WERI-Rb-1 (cell line): ENCODE measurements around the gene ANKRD13C.
A peak's percentile ranks its signal among the peaks of the same experiment; 100 is the strongest.
"Not testable (repeated sequence)": the region's sequence is repeated elsewhere in the genome, so short reads cannot be mapped to it uniquely, and the experiment has no call there.

Experiments
- DNase-seq: peaks from one replicate; pipeline ENCODE4 v3.0.0-alpha.2; 2020
- H3K27ac ChIP-seq: fragments of 250-450 bp; sonication (Bioruptor Pico); 2 replicates; pipeline ENCODE4 v1.5.1; 2020; ENCODE audit warnings: mild to moderate bottlenecking, moderate library complexity
- H3K27me3 ChIP-seq: fragments of 250-450 bp; sonication (Bioruptor Pico); 2 replicates; pipeline ENCODE4 v1.5.1; 2021; ENCODE audit warnings: mild to moderate bottlenecking, low read depth, moderate library complexity; ENCODE audit not compliant: insufficient read depth, severe bottlenecking
- H3K36me3 ChIP-seq: fragments of 250-450 bp; sonication (Bioruptor Pico); 2 replicates; pipeline ENCODE4 v1.5.1; 2020; ENCODE audit warnings: mild to moderate bottlenecking, moderate library complexity
- H3K4me3 ChIP-seq: 2 replicates; pipeline ENCODE4 v1.5.1; 2011; ENCODE audit warnings: low read depth, mild to moderate bottlenecking, control low read depth, low read length
- H3K9me3 ChIP-seq: fragments of 250-450 bp; sonication (Bioruptor Pico); 2 replicates; pipeline ENCODE4 v1.5.1; 2021; ENCODE audit warnings: mild to moderate bottlenecking, moderate library complexity; ENCODE audit not compliant: severe bottlenecking
- TF ChIP-seq, protein P1 (sequence below): IDR thresholded peaks from 2 replicates; pipeline ENCODE4 v1.5.1; 2011; ENCODE audit warnings: low read depth, mild to moderate bottlenecking, control low read depth, inconsistent platforms, low read length

The ANKRD13C gene

GRCh38 chr1:70353601-70354331 is 756 bp downstream of the ANKRD13C start:
- Histone ChIP-seq H3K4me3 (peak overlapping the region; percentile 77), H3K27ac (peak overlapping the region; percentile 99), H3K36me3 (peaks cover 17% of the 10 kb centered on the region), H3K9me3 (no peaks in the 10 kb centered on the region), H3K27me3 (no peaks in the 10 kb centered on the region)
- TF ChIP-seq, protein P1, sequence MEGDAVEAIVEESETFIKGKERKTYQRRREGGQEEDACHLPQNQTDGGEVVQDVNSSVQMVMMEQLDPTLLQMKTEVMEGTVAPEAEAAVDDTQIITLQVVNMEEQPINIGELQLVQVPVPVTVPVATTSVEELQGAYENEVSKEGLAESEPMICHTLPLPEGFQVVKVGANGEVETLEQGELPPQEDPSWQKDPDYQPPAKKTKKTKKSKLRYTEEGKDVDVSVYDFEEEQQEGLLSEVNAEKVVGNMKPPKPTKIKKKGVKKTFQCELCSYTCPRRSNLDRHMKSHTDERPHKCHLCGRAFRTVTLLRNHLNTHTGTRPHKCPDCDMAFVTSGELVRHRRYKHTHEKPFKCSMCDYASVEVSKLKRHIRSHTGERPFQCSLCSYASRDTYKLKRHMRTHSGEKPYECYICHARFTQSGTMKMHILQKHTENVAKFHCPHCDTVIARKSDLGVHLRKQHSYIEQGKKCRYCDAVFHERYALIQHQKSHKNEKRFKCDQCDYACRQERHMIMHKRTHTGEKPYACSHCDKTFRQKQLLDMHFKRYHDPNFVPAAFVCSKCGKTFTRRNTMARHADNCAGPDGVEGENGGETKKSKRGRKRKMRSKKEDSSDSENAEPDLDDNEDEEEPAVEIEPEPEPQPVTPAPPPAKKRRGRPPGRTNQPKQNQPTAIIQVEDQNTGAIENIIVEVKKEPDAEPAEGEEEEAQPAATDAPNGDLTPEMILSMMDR = no peak
- DNase-seq = no peak

GRCh38 chr1:70353044-70353443 is 1.5 kb downstream of the ANKRD13C start:
- Histone ChIP-seq H3K27ac (no peak overlapping the region), H3K4me3 (peak overlapping the region; percentile 77), H3K36me3 (peaks cover 17% of the 10 kb centered on the region), H3K9me3 (no peaks in the 10 kb centered on the region), H3K27me3 (no peaks in the 10 kb centered on the region)
- TF ChIP-seq, protein P1 = no peak
- DNase-seq = no peak

DNA sequence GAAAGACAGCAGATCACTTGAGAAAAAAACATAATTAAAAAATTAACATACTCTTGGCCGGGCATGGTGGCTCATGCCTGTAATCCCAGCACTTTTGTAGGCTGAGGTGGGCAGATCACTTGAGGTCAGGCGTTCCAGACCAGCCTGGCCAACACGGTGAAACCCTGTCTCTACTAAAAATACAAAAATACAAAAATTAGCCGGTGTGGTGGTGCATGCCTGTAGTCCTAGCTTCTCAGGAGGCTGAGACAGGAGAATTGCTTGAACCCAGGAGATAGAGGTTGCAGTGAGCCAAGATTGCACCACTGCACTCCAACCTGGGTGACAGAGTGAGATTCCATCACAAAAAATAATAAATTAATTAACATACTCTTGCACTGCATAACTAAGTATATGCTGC is 4.7 kb downstream of the ANKRD13C start:
- peaks cover 23% of the 10 kb centered on the region for H3K36me3 ChIP-seq
- H3K27ac ChIP-seq, H3K4me3 ChIP-seq, DNase-seq, H3K27me3 ChIP-seq, H3K9me3 ChIP-seq: not testable (repeated sequence)

GRCh38 chr1:70348399-70349165 is 5.9 kb downstream of the ANKRD13C start:
- Histone ChIP-seq H3K27ac (no peak overlapping the region), H3K4me3 (no peak overlapping the region), H3K36me3 (peaks cover 14% of the 10 kb centered on the region), H3K9me3 (no peaks in the 10 kb centered on the region), H3K27me3 (no peaks in the 10 kb centered on the region)
- TF ChIP-seq, protein P1 = no peak
- DNase-seq = no peak

- DNase-seq, H3K27ac ChIP-seq, H3K36me3 ChIP-seq, H3K4me3 ChIP-seq, H3K9me3 ChIP-seq, H3K27me3 ChIP-seq: not testable (repeated sequence)
These were observed 14.9 kb downstream of the ANKRD13C start for GRCh38 chr1:70339644-70340043.

DNA sequence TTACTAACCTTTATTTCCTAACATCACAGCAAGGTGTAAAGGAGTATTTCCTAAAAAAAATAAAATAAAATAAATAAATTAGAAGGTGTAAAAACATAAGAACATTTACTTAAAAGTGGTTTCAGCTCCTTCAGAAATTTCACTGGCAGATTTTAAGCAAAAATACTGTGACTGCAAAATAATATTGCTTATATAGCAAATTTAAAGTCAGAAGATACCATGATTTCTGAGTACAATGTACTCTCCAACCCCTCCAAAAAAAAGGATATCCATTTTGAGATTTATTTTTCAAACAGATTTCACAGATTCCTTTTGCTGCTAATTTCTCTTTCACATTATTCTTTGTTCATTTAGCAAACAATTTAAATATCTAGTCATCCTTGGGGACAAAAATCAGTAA is 18.5 kb downstream of the ANKRD13C start:
- no peak overlapping the region for H3K27ac ChIP-seq
- H3K4me3 ChIP-seq = no peak overlapping the region
- no peaks in the 10 kb centered on the region for H3K9me3 ChIP-seq
- no peak for DNase-seq
- no peaks in the 10 kb centered on the region for H3K27me3 ChIP-seq
- peaks cover 8% of the 10 kb centered on the region for H3K36me3 ChIP-seq
- TF ChIP-seq, protein P1 = no peak
